Measurements from ENCODE around the gene GPR176.

DNA sequence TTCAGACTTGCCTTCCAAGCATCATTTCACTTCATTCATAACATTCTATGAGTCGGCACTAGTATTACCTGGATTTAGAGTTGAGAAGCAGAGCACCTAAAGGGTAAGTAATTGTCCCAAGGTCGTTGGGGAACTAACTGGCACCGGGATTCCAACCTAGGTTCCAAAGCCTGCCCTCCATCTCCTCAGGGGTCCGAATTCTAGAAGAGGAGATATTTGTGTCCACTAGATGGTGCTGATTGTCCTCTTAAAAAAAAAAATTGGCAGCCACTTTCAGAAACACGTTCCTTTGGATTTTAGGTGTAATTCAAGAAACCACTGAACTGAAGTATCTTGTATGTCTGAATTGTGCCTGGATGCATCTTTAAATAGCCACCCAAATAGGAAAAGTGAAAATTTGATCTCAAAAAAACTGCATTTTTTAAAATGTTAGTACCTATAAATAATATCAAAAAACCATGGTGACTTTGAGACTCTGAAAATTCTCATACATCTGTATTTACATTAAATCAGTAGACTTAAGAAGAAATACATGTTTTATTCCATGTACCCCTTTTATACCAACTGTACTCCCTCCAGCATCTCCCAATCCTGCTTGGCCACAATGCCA is 133.5 kb downstream of the GPR176 start:
- TF ChIP-seq BHLHE40 (IDR thresholded peaks at IDR 0.05; ENCODE audit: borderline replicate concordance) (no peak), FOXM1 (IDR thresholded peaks at IDR 0.05; ENCODE audit: borderline replicate concordance) (no peak), L3MBTL2 (conservative IDR thresholded peaks at IDR 0.05) (no peak), FOXK2 (IDR thresholded peaks at IDR 0.05) (no peak), SP1 (IDR thresholded peaks at IDR 0.05) (no peak), LEF1 (IDR thresholded peaks at IDR 0.05; ENCODE audit: borderline replicate concordance) (no peak), ELF4 (IDR thresholded peaks at IDR 0.05) (no peak)

Data from HEK293T (cell line).